ENCODE results near the gene SLC35B1.
A peak's percentile ranks its signal among the peaks of the same experiment; 100 is the strongest.

The SLC35B1 gene

DNA sequence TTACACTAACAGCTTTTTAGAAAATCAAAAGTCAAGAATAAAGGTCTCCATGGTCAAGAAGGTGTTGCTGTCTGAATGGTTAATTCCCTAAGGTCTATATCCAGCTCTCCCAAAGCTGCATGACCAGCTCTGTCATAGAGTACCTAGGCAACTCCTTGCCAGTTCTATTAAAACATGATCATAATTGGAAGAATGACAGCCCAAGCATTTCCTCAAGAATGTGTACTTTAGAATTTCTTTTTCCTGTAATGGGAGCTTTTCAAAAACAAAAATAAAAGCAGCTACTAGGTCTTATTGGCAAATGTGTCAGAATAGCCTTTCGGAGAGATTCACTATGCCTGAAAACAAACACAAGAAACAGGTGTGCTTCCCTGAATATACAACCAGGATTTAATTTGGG is 37.8 kb downstream of the SLC35B1 start:
- DNase-seq, result no peak

DNA sequence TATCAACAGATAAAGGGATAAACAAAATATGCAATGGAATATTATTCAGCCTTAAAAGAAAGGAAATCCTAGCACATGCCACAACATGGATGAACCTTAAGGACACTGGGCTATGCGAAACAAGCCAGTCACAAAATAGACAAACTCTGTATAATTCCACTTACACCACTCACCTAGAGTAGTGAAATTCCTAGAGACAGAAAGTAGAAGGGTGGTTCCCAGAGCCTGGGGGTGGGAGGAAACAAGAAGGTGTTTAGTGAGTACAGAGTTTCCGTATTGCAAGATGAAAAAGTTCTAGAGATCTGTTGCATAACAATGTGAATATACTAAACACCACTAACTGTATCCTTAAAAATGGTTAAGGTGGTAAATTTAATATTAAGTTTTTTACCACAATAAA is 39.9 kb downstream of the SLC35B1 start:
- peak in 1 of 2 experiments; percentile 27 for DNase-seq

DNA sequence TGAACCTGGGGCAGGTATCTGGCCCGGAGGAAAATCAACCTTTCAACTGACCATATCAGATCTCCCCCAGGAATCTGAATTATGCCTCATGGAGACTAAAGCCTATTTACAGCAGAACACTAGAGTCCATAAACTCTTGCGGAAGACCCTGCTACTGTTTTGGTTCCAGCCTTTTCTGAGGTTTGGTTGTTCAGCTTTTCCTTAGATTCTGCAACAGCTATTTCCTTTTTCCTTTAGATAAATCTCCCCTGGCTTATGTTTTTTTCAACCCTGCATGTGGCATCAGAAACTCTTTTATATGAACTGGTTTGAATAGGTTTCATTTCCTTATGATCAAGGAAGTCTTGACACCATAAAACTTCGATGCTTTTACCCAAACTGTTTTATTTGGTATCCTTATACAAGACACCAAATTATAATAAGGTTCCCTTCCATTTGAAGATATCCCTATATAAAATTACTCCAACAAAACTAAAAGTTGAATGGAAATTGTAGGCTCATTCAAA is 43.0 kb downstream of the SLC35B1 start:
- DNase-seq, result no peak

DNA sequence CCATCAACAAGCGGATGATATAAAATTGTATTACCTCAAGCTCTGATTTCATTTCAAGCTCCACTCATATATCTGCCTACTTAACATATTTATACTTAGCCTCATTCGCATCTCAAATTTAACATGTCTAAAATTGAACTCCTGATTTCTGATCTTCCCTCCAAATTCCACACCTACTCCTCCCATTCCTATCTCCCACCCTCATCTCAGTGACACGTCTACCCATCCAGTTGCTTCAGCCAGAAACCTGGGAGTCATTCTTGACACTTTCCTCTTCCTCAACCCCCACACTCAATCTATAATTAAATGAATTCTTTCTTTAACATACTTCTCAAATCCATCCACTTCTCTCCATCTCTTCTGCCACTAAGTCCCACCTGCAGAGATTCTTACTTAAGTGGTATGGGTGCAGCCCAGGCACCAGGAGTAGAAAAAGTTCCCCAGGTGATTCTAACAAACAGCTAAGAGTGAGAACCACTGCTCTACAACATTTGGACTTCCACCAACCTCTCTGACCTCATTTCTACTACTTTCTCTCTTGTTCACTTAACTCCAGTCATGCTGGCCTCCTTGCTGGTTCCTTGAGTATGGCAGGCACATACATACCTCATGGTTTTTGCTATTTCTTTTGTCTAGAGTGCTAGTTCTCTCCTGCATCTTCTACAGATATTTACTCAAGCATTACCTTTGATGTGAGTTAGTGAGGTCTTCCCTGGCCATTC is 47.9 kb downstream of the SLC35B1 start:
- no peak for DNase-seq

DNA sequence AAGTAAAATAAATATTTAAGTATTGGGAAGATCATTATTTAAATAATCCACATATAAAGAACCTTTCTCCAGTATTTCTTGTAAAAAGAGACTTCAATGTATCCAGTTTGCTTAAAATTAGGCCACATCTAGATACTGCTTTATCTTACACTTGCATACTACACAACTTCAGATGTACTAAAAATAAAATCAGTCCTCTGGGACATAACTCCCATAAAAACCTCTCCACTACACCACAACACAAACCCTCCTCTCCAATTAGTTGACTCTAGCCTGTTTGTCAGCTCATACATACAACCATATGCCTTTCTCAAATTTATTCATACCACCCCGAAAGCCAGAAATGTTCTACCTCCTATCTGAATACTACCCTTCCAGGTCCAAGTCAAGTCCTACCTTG is 51.5 kb downstream of the SLC35B1 start:
- no peak for DNase-seq
